WERI-Rb-1 (cell line): ENCODE data around the gene SLC7A5.
"Not testable (repeated sequence)": the region's sequence is repeated elsewhere in the genome, so short reads cannot be mapped to it uniquely, and the experiment has no call there.

Experiments
- DNase-seq: peaks from one replicate; pipeline ENCODE4 v3.0.0-alpha.2; 2020
- H3K27ac ChIP-seq: fragments of 250-450 bp; sonication (Bioruptor Pico); 2 replicates; pipeline ENCODE4 v1.5.1; 2020; ENCODE audit warnings: mild to moderate bottlenecking, moderate library complexity
- H3K27me3 ChIP-seq: fragments of 250-450 bp; sonication (Bioruptor Pico); 2 replicates; pipeline ENCODE4 v1.5.1; 2021; ENCODE audit warnings: mild to moderate bottlenecking, low read depth, moderate library complexity; ENCODE audit not compliant: insufficient read depth, severe bottlenecking
- H3K36me3 ChIP-seq: fragments of 250-450 bp; sonication (Bioruptor Pico); 2 replicates; pipeline ENCODE4 v1.5.1; 2020; ENCODE audit warnings: mild to moderate bottlenecking, moderate library complexity
- H3K4me3 ChIP-seq: 2 replicates; pipeline ENCODE4 v1.5.1; 2011; ENCODE audit warnings: low read depth, mild to moderate bottlenecking, control low read depth, low read length
- H3K9me3 ChIP-seq: fragments of 250-450 bp; sonication (Bioruptor Pico); 2 replicates; pipeline ENCODE4 v1.5.1; 2021; ENCODE audit warnings: mild to moderate bottlenecking, moderate library complexity; ENCODE audit not compliant: severe bottlenecking
- TF ChIP-seq, protein P1 (sequence below): IDR thresholded peaks from 2 replicates; pipeline ENCODE4 v1.5.1; 2011; ENCODE audit warnings: low read depth, mild to moderate bottlenecking, control low read depth, inconsistent platforms, low read length

Gene SLC7A5

DNA sequence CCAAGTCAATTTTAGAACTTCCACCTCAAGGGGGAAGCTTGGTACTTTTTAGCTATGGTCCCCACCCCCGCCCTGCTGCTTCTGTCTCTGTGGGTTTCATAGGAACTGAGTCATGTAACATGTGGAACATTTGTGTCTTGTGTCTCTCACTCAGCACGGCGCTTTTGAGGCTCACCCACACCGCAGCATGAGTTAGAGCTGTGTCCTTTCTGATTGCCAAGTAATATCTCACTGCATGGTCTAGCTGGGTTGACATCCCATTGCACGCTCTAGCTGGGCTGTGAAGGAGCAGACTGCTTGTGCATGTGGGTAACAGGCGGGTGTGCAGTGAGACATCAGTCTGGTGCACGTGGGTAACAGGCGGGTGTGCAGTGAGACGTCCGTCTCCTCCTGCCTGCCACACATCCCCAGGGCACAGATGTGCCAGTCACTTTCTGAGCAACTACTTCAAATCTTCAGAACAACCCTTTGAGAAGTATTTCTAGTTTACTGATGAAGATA lies 26.4 kb upstream of the SLC7A5 start:
- no peaks in the 10 kb centered on the region for H3K9me3 ChIP-seq
- H3K4me3 ChIP-seq: no peak overlapping the region
- no peaks in the 10 kb centered on the region for H3K36me3 ChIP-seq
- TF ChIP-seq, protein P1, sequence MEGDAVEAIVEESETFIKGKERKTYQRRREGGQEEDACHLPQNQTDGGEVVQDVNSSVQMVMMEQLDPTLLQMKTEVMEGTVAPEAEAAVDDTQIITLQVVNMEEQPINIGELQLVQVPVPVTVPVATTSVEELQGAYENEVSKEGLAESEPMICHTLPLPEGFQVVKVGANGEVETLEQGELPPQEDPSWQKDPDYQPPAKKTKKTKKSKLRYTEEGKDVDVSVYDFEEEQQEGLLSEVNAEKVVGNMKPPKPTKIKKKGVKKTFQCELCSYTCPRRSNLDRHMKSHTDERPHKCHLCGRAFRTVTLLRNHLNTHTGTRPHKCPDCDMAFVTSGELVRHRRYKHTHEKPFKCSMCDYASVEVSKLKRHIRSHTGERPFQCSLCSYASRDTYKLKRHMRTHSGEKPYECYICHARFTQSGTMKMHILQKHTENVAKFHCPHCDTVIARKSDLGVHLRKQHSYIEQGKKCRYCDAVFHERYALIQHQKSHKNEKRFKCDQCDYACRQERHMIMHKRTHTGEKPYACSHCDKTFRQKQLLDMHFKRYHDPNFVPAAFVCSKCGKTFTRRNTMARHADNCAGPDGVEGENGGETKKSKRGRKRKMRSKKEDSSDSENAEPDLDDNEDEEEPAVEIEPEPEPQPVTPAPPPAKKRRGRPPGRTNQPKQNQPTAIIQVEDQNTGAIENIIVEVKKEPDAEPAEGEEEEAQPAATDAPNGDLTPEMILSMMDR: no peak
- no peak overlapping the region for H3K27ac ChIP-seq
- DNase-seq: no peak
- H3K27me3 ChIP-seq: no peaks in the 10 kb centered on the region

DNA sequence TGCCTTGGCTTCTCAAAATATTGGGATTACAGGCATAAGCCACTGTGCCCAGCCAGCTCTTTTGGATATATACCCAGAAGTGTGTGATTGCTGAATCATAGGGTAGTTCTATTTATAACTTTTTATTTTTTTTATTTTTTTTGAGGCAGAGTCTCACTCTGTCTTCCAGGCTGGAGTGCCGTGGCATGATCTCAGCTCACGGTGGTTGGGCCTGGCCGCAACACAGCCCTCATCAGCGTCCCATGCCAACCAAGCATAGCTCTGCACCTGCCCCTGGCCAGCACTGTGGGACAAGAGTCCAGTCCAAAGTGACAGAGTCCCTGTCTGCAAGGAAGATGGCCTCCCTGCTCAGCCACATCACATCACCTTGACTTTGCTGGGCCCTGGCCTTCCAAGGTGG lies 24.7 kb upstream of the SLC7A5 start:
- not testable (repeated sequence) for H3K4me3 ChIP-seq, H3K27ac ChIP-seq, H3K36me3 ChIP-seq, H3K9me3 ChIP-seq, DNase-seq, H3K27me3 ChIP-seq

DNA sequence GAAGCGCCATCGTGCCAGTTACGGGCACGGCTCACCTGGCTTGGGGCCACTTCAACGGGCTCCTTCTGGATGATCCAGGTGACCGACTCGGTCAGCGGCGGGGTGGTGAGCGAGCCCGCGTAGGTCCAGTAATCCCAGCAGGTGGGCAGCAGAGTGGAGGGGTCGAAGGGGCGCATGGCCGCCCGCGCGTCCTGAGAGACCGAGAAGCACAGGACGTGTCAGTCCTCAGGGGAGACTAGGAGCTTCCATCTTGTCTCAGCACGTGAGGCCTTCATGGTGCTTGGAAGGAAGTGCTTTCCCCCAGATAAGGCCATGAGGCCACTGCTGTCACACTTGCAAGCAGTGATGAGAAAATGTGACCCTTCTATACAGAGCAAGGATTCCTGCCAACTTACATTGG lies 22.5 kb upstream of the SLC7A5 start:
- no peak for DNase-seq
- TF ChIP-seq, protein P1: no peak
- H3K27me3 ChIP-seq: no peaks in the 10 kb centered on the region
- no peaks in the 10 kb centered on the region for H3K36me3 ChIP-seq
- no peak overlapping the region for H3K27ac ChIP-seq
- no peaks in the 10 kb centered on the region for H3K9me3 ChIP-seq
- no peak overlapping the region for H3K4me3 ChIP-seq

DNA sequence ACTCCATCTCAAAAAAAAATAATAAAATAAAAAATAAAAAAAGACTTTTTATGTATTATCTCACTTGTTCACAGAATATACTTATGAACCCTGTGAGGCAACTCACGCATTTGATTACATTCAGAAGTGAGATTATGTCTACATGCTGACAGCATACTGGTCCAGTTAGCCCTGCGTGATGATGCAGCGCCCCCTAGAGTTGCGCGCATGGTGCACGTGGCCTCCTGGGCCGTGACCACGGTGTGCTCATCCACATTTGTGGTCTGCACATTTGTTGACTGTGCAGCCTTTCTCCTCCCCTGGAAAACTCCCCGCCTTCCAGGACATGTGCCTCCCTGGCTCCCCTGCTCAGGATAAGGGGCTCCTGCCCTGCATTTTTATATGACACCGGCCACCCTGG lies 20.5 kb upstream of the SLC7A5 start:
- H3K36me3 ChIP-seq, DNase-seq, H3K27ac ChIP-seq, H3K27me3 ChIP-seq, H3K4me3 ChIP-seq, H3K9me3 ChIP-seq: not testable (repeated sequence)
- TF ChIP-seq, protein P1: peak; percentile 34; the same call in 1 of the 2 replicates

DNA sequence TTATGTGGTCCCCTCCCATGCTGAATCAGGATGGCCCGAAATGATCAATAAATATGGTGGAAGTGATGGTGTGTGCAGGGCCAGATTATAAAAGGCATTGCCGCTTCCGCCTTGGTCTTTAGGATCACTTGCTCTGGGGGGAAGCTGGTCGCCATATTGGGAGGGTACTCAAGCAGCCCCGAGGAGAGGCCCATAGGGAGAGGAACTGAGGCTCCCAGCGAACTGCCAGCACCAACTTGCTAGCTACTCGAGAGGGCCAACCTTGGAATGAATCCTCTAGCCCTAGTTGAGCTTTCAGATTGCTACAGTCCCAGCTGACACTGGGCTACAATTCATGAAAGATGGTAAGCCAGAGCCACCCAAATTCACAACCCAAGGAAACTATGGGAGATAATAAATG lies 19.0 kb upstream of the SLC7A5 start:
- H3K4me3 ChIP-seq, H3K27ac ChIP-seq, H3K36me3 ChIP-seq, DNase-seq, H3K27me3 ChIP-seq, H3K9me3 ChIP-seq: not testable (repeated sequence)

DNA sequence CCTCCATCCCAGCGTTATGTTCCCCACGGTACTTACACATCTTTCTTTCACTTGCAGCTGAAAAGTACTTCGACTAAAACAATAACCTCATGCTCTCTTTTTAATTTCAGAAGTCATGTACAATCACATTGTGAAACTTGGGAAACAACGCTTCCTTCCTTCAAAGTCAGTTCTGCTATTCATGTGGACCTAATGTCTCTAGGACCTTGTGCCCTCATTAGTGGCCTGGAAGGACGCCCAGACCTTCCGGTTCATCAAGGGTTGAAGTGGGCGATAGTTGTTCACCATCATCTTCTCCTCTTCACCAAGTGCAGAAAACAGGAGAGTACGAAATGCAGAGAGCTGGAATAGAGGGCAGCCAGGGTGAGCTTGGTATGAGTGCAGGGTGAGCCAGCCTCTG lies 18.6 kb upstream of the SLC7A5 start:
- H3K4me3 ChIP-seq, H3K27ac ChIP-seq, H3K36me3 ChIP-seq, H3K27me3 ChIP-seq, H3K9me3 ChIP-seq, DNase-seq: not testable (repeated sequence)

DNA sequence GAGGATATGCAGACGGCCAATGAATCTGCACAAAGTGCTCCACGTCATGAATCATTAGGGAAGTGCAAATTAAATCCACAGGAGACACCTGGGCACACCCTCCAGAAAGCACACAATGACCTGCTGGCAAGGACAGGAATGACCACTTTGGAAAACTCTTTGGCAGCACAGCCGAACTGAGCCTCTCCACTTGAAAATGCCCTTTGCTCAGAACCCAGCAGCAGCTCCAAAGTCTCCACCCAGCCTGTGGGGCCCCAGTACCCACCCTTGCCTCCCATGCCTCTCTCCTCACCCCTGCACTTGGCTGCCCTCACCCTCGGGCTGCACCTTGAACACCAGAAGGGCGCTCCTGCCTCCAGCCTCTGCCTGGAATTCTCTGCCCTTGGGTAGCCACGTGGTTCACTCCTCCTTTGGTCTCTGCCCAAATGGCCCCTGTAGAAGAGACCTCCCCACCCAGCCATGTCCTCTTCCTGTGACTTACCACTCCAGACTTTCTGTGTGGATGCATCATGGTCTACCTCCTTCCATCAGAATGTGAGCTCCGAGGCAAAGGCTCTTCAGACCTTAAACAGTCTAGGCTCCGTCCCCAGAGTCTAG lies 16.2 kb upstream of the SLC7A5 start:
- not testable (repeated sequence) for DNase-seq, H3K9me3 ChIP-seq, H3K27ac ChIP-seq, H3K36me3 ChIP-seq, H3K27me3 ChIP-seq, H3K4me3 ChIP-seq

DNA sequence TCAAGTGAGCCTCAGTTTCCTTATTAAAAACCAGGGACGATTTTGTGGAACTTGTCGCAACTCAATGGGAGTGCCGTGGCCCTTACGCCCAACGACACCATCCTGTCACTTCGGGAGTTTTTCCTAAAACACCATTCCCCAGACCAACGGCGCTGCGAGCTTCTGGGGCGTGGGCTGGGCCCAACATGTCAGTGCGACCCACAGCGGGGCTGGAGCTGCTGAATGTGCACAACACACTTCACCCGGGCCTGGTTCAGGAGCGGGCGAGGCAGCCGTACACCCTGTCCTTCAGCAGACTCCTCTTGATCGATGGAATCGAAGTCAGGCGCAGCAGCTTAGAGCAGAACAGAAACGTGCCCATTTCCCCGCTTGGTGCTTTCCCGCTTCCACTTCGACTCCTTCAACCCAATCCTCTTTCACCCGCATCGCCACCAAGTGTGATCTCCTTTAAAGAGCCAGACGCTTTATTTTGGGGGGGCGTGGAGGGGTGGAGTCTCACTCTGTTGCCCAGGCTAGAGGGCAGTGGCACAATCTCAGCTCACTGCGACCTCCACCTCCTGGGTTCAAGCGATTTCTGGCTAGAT lies 13.2 kb upstream of the SLC7A5 start:
- TF ChIP-seq, protein P1: no peak
- Histone ChIP-seq H3K27ac (no peak overlapping the region), H3K9me3 (no peaks in the 10 kb centered on the region), H3K36me3 (no peaks in the 10 kb centered on the region), H3K27me3 (no peaks in the 10 kb centered on the region), H3K4me3 (no peak overlapping the region)
- no peak for DNase-seq
